Neural progenitor cell (in vitro differentiated cells): ENCODE measurements around the gene AMIGO2. TPM values are rescaled to one million over a fixed set of nuclear protein-coding genes. Genes with fewer than 3 reads are reported as not detected.

Experiments used
- DNase-seq: peaks from one replicate; pipeline ENCODE4 v3.0.0-alpha.2; 2016; ENCODE audit warnings: low spot score
- H2AFZ ChIP-seq: fragments of 200-600 bp; sonication (generic); replicated peaks from 2 replicates; pipeline ENCODE4 v1.6.1; 2016; ENCODE audit warnings: antibody characterized with exemption
- H3F3A ChIP-seq: fragments of 200-600 bp; sonication (generic); 2 replicates; pipeline ENCODE4 v1.6.1; 2016; ENCODE audit warnings: antibody characterized with exemption, low read depth
- H3K27ac ChIP-seq: fragments of 200-600 bp; sonication (generic); 2 replicates; pipeline ENCODE4 v1.5.1; 2016; ENCODE audit warnings: mild to moderate bottlenecking
- H3K27me3 ChIP-seq: fragments of 200-600 bp; sonication (generic); 2 replicates; pipeline ENCODE4 v1.6.1; 2016; ENCODE audit warnings: mild to moderate bottlenecking, moderate library complexity
- H3K36me3 ChIP-seq: fragments of 200-600 bp; sonication (generic); 2 replicates; pipeline ENCODE4 v1.5.1; 2016
- H3K4me1 ChIP-seq: fragments of 200-600 bp; sonication (generic); 2 replicates; pipeline ENCODE4 v1.6.1; 2016; ENCODE audit warnings: mixed run types
- H3K4me2 ChIP-seq: fragments of 200-600 bp; sonication (generic); 2 replicates; pipeline ENCODE4 v1.6.1; 2016
- H3K4me3 ChIP-seq: fragments of 200-600 bp; sonication (generic); 2 replicates; pipeline ENCODE4 v1.5.1; 2016
- H3K79me2 ChIP-seq: fragments of 200-600 bp; sonication (generic); 2 replicates; pipeline ENCODE4 v1.6.1; 2016; ENCODE audit warnings: low read depth
- H3K9ac ChIP-seq: fragments of 200-600 bp; sonication (generic); 2 replicates; pipeline ENCODE4 v1.6.1; 2016
- H3K9me3 ChIP-seq: fragments of 200-600 bp; sonication (generic); 2 replicates; pipeline ENCODE4 v1.5.1; 2016; ENCODE audit warnings: low read depth
- H4K20me1 ChIP-seq: fragments of 200-600 bp; sonication (generic); 2 replicates; pipeline ENCODE4 v1.6.1; 2016; ENCODE audit warnings: low read depth
- H3K27ac Mint-ChIP-seq: 3 replicates; pipeline ENCODE4 v1.8.0; 2021; ENCODE audit warnings: mixed read lengths
- H3K27me3 Mint-ChIP-seq: 2 replicates; pipeline ENCODE4 v1.8.0; 2022; ENCODE audit warnings: low read depth, mild to moderate bottlenecking, inconsistent platforms, moderate library complexity, mixed read lengths; ENCODE audit not compliant: insufficient read depth
- H3K36me3 Mint-ChIP-seq: 3 replicates; pipeline ENCODE4 v1.8.0; 2021; ENCODE audit warnings: mixed read lengths
- H3K4me1 Mint-ChIP-seq: 3 replicates; pipeline ENCODE4 v1.8.0; 2021; ENCODE audit warnings: mixed read lengths
- H3K4me3 Mint-ChIP-seq: 3 replicates; pipeline ENCODE4 v1.8.0; 2021; ENCODE audit warnings: mild to moderate bottlenecking, moderate library complexity, mixed read lengths
- H3K9me3 Mint-ChIP-seq: 3 replicates; pipeline ENCODE4 v1.8.0; 2020; ENCODE audit warnings: mixed read lengths
- CTCF ChIP-seq: fragments of 200-600 bp; sonication (generic); IDR thresholded peaks from 2 replicates; pipeline ENCODE4 v1.5.1; 2017; ENCODE audit warnings: antibody characterized with exemption, mild to moderate bottlenecking
- EZH2 ChIP-seq: fragments of 200-600 bp; sonication (generic); IDR thresholded peaks from 2 replicates; pipeline ENCODE4 v1.6.1; 2017; ENCODE audit warnings: antibody characterized with exemption, mild to moderate bottlenecking, moderate library complexity
- EZH2phosphoT487 ChIP-seq: fragments of 200-600 bp; sonication (generic); IDR thresholded peaks from 2 replicates; pipeline ENCODE4 v1.6.1; 2017; ENCODE audit warnings: antibody characterized with exemption
- total RNA-seq: library from RNA; depleted of rRNA; stranded (reverse); fragments of >200 nt; gene quantifications from 2 replicates; pipeline ENCODE4 v1.2.3, GENCODE V29; 2015; ENCODE audit warnings: low replicate concordance

Gene AMIGO2
- total RNA-seq, 1 donor from 2014 or later, result 1.6 TPM

- Mint-ChIP-seq H3K4me3 (no peak overlapping the region), H3K36me3 (no peaks in the 10 kb centered on the region), H3K4me1 (peaks cover 13% of the 10 kb centered on the region), H3K27me3 (no peaks in the 10 kb centered on the region), H3K9me3 (no peaks in the 10 kb centered on the region), H3K27ac (no peak overlapping the region)
- no peaks in the 10 kb centered on the region for H4K20me1 ChIP-seq
- no peak overlapping the region for H3K27ac ChIP-seq
- TF ChIP-seq EZH2phosphoT487 (no peak), EZH2 (no peak), CTCF (no peak)
- H3K4me2 ChIP-seq, result no peak overlapping the region
- no peaks in the 10 kb centered on the region for H3K27me3 ChIP-seq
- H3K4me3 ChIP-seq, result no peak overlapping the region
- no peaks in the 10 kb centered on the region for H3K9me3 ChIP-seq
- peaks cover 20% of the 10 kb centered on the region for H3K4me1 ChIP-seq
- H3K36me3 ChIP-seq, result no peaks in the 10 kb centered on the region
- no peak for DNase-seq
- H3F3A ChIP-seq, result peaks cover 10% of the 10 kb centered on the region
- H3K9ac ChIP-seq, result no peak overlapping the region
- H3K79me2 ChIP-seq, result no peaks in the 10 kb centered on the region
- no peak overlapping the region for H2AFZ ChIP-seq
Measured at GRCh38 chr12:47088021-47088944, 8.5 kb upstream of the AMIGO2 start.

GRCh38 chr12:47087088-47087688 is 7.4 kb upstream of the AMIGO2 start:
- no peaks in the 10 kb centered on the region for H3K79me2 ChIP-seq
- no peaks in the 10 kb centered on the region for H3K9me3 ChIP-seq
- Mint-ChIP-seq H3K27ac (no peak overlapping the region), H3K36me3 (no peaks in the 10 kb centered on the region), H3K4me1 (peaks cover 20% of the 10 kb centered on the region), H3K9me3 (no peaks in the 10 kb centered on the region), H3K27me3 (no peaks in the 10 kb centered on the region), H3K4me3 (no peak overlapping the region)
- no peak overlapping the region for H2AFZ ChIP-seq
- peaks cover 10% of the 10 kb centered on the region for H3F3A ChIP-seq
- peaks cover 4% of the 10 kb centered on the region for H3K27me3 ChIP-seq
- H3K4me1 ChIP-seq, result peaks cover 22% of the 10 kb centered on the region
- no peak overlapping the region for H3K27ac ChIP-seq
- H3K4me2 ChIP-seq, result no peak overlapping the region
- H3K4me3 ChIP-seq, result no peak overlapping the region
- no peak overlapping the region for H3K9ac ChIP-seq
- no peak for DNase-seq
- H3K36me3 ChIP-seq, result no peaks in the 10 kb centered on the region
- no peak for TF ChIP-seq EZH2phosphoT487
- no peak for TF ChIP-seq CTCF
- no peak for TF ChIP-seq EZH2
- no peaks in the 10 kb centered on the region for H4K20me1 ChIP-seq

GRCh38 chr12:47085815-47086252 is 6.1 kb upstream of the AMIGO2 start:
- H3K36me3 ChIP-seq, result no peaks in the 10 kb centered on the region
- H3K27ac Mint-ChIP-seq, result no peak overlapping the region
- no peak overlapping the region for H3K4me3 Mint-ChIP-seq
- no peak for TF ChIP-seq CTCF
- TF ChIP-seq EZH2, result no peak
- TF ChIP-seq EZH2phosphoT487, result no peak
- peaks cover 18% of the 10 kb centered on the region for H3K27me3 ChIP-seq
- H3K4me1 ChIP-seq, result peaks cover 22% of the 10 kb centered on the region
- no peak for DNase-seq
- no peaks in the 10 kb centered on the region for H3K9me3 Mint-ChIP-seq
- H3F3A ChIP-seq, result peaks cover 24% of the 10 kb centered on the region
- H3K4me1 Mint-ChIP-seq, result peaks cover 25% of the 10 kb centered on the region
- no peaks in the 10 kb centered on the region for H4K20me1 ChIP-seq
- H3K36me3 Mint-ChIP-seq, result no peaks in the 10 kb centered on the region
- no peak overlapping the region for H3K27ac ChIP-seq
- H3K9ac ChIP-seq, result no peak overlapping the region
- no peaks in the 10 kb centered on the region for H3K27me3 Mint-ChIP-seq
- no peak overlapping the region for H2AFZ ChIP-seq
- no peaks in the 10 kb centered on the region for H3K9me3 ChIP-seq
- no peak overlapping the region for H3K4me2 ChIP-seq
- no peaks in the 10 kb centered on the region for H3K79me2 ChIP-seq
- no peak overlapping the region for H3K4me3 ChIP-seq
